Panc1 (cell line): ENCODE data around the gene TNP1. TPM values are rescaled to one million over a fixed set of nuclear protein-coding genes. Genes with fewer than 3 reads are reported as not detected.

Source experiments
- ATAC-seq: fragments of 200-7000 bp; cut with Tn5 transposase; 2 replicates; pipeline ENCODE4 v1.9.1; 2020; ENCODE audit warnings: mild to moderate bottlenecking, moderate library complexity
- BruUV-seq: library from RNA; stranded (reverse); fragments of 400-500 nt; replicated peaks from 2 replicates; lab custom pipeline; 2021; lab: Mats Ljungman, UMichigan
- CTCF ChIA-PET: fragments of 300-600 bp; sonication (Branson Sonifier 250); formaldehyde crosslinking; loops from one replicate; lab custom pipeline; 2022; ENCODE audit warnings: antibody characterized with exemption; lab: Charles Lee
- POLR2A ChIA-PET: fragments of 300-600 bp; sonication (Branson Sonifier 250); formaldehyde crosslinking; loops from one replicate; lab custom pipeline; 2022; ENCODE audit warnings: antibody characterized with exemption; lab: Charles Lee
- DNase-seq: peaks from one replicate; pipeline ENCODE4 v3.0.0-alpha.2; 2010; ENCODE audit warnings: low read depth, low spot score
- H3K27ac ChIP-seq: 2 replicates; pipeline ENCODE4 v1.5.1; 2011; ENCODE audit warnings: mild to moderate bottlenecking, low read length, inconsistent platforms
- H3K27me3 ChIP-seq: fragments of 200-500 bp; sonication (Bioruptor generic); 2 replicates; pipeline ENCODE4 v1.6.0; 2014; ENCODE audit warnings: low read length, inconsistent platforms; ENCODE audit not compliant: control insufficient read depth, insufficient read depth
- H3K36me3 ChIP-seq: fragments of 200-500 bp; sonication (Bioruptor generic); 2 replicates; pipeline ENCODE4 v1.5.1; 2014; ENCODE audit warnings: inconsistent platforms, mild to moderate bottlenecking, low read length, moderate library complexity; ENCODE audit not compliant: control insufficient read depth, insufficient read depth
- H3K4me1 ChIP-seq: 2 replicates; pipeline ENCODE4 v1.5.1; 2011; ENCODE audit warnings: inconsistent platforms, mild to moderate bottlenecking, low read length, moderate library complexity; ENCODE audit not compliant: control insufficient read depth, insufficient read depth
- H3K4me3 ChIP-seq, 2 experiments: 2 replicates each; pipeline ENCODE4 v1.5.1; 2011 to 2012; ENCODE audit warnings: low read depth in 2 of 2, low read length in 2 of 2, mild to moderate bottlenecking in 2 of 2, inconsistent platforms in 1 of 2, moderate library complexity in 1 of 2
- H3K9me3 ChIP-seq: fragments of 200-500 bp; sonication (Bioruptor generic); 2 replicates; pipeline ENCODE4 v1.5.1; 2014; ENCODE audit warnings: low read depth, mild to moderate bottlenecking, inconsistent platforms, low read length, moderate library complexity; ENCODE audit not compliant: control insufficient read depth, insufficient read depth
- POLR2AphosphoS5 ChIP-seq: IDR thresholded peaks from 2 replicates; pipeline ENCODE4 v1.6.1; 2012; ENCODE audit warnings: mild to moderate bottlenecking, low read depth, low read length, moderate library complexity
- SIN3A ChIP-seq: IDR thresholded peaks from 2 replicates; pipeline ENCODE4 v1.6.1; 2012; ENCODE audit warnings: low read depth, mild to moderate bottlenecking, low read length, moderate library complexity, borderline replicate concordance; ENCODE audit not compliant: insufficient read depth
- TCF7L2 ChIP-seq: IDR thresholded peaks from 2 replicates; pipeline ENCODE4 v1.6.1; 2011; ENCODE audit warnings: mild to moderate bottlenecking, low read depth, low read length, inconsistent platforms
- in situ Hi-C: cut with HindIII; loops from 2 replicates; pipeline ENCODE4 v1.10.0; 2016; ENCODE audit warnings: low sequenced_read_pairs, low pct_unique_long_range_greater_than_20kb
- intact Hi-C: fragments of 100-400 bp; cut with micrococcal nuclease; formaldehyde crosslinking; loops from one replicate; pipeline ENCODE4 v1.10.0; 2022; ENCODE audit not compliant: unreplicated experiment
- total RNA-seq: library from RNA; stranded (reverse); gene quantifications from one replicate; pipeline ENCODE4 v1.2.1, GENCODE V29; 2021; ENCODE audit not compliant: unreplicated experiment
- TF ChIP-seq, protein P1 (sequence below), 2 experiments: IDR thresholded peaks; 2 replicates each; pipeline ENCODE4 v1.6.1; 2011 to 2012; ENCODE audit warnings: low read depth in 2 of 2, control low read depth in 1 of 2, low read length in 1 of 2, mild to moderate bottlenecking in 1 of 2, moderate library complexity in 1 of 2; ENCODE audit not compliant: insufficient read depth in 1 of 2
- TF ChIP-seq, protein P2 (sequence below): fragments of 450-650 bp; IDR thresholded peaks from 2 replicates; pipeline ENCODE4 v1.5.1; 2017; ENCODE audit warnings: mild to moderate bottlenecking

The TNP1 gene
- total RNA-seq, 1 experiment from 2014 or later = not detected

- ATAC-seq = no peak
- Histone ChIP-seq H3K27ac (no peak overlapping the region), H3K4me3 (no peak overlapping the region), H3K9me3 (no peaks in the 10 kb centered on the region), H3K27me3 (no peaks in the 10 kb centered on the region), H3K4me1 (no peaks in the 10 kb centered on the region), H3K36me3 (no peaks in the 10 kb centered on the region)
- POLR2A ChIA-PET = no interaction called here
- BruUV-seq = no TSS peak
- CTCF ChIA-PET = no interaction called here
- no peak for DNase-seq
- intact Hi-C loops (no loop called here), in situ Hi-C loops (no loop called here)
- TF ChIP-seq, protein P1, sequence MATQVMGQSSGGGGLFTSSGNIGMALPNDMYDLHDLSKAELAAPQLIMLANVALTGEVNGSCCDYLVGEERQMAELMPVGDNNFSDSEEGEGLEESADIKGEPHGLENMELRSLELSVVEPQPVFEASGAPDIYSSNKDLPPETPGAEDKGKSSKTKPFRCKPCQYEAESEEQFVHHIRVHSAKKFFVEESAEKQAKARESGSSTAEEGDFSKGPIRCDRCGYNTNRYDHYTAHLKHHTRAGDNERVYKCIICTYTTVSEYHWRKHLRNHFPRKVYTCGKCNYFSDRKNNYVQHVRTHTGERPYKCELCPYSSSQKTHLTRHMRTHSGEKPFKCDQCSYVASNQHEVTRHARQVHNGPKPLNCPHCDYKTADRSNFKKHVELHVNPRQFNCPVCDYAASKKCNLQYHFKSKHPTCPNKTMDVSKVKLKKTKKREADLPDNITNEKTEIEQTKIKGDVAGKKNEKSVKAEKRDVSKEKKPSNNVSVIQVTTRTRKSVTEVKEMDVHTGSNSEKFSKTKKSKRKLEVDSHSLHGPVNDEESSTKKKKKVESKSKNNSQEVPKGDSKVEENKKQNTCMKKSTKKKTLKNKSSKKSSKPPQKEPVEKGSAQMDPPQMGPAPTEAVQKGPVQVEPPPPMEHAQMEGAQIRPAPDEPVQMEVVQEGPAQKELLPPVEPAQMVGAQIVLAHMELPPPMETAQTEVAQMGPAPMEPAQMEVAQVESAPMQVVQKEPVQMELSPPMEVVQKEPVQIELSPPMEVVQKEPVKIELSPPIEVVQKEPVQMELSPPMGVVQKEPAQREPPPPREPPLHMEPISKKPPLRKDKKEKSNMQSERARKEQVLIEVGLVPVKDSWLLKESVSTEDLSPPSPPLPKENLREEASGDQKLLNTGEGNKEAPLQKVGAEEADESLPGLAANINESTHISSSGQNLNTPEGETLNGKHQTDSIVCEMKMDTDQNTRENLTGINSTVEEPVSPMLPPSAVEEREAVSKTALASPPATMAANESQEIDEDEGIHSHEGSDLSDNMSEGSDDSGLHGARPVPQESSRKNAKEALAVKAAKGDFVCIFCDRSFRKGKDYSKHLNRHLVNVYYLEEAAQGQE (IDR thresholded peaks at IDR 0.05; ENCODE audit: insufficient read depth in 1 of 2, low read depth in 2 of 2, low read length in 1 of 2) = no peak
- TF ChIP-seq, protein P2, sequence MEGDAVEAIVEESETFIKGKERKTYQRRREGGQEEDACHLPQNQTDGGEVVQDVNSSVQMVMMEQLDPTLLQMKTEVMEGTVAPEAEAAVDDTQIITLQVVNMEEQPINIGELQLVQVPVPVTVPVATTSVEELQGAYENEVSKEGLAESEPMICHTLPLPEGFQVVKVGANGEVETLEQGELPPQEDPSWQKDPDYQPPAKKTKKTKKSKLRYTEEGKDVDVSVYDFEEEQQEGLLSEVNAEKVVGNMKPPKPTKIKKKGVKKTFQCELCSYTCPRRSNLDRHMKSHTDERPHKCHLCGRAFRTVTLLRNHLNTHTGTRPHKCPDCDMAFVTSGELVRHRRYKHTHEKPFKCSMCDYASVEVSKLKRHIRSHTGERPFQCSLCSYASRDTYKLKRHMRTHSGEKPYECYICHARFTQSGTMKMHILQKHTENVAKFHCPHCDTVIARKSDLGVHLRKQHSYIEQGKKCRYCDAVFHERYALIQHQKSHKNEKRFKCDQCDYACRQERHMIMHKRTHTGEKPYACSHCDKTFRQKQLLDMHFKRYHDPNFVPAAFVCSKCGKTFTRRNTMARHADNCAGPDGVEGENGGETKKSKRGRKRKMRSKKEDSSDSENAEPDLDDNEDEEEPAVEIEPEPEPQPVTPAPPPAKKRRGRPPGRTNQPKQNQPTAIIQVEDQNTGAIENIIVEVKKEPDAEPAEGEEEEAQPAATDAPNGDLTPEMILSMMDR = no peak
- TF ChIP-seq TCF7L2 (no peak), POLR2AphosphoS5 (no peak), SIN3A (no peak)
Measured at GRCh38 chr2:216865658-216866057, 5.8 kb upstream of the TNP1 start.

GRCh38 chr2:216863946-216864345 is 4.1 kb upstream of the TNP1 start:
- ChIA-PET POLR2A (no interaction called here), CTCF (no interaction called here)
- no TSS peak for BruUV-seq
- DNase-seq = no peak
- Histone ChIP-seq H3K9me3 (no peaks in the 10 kb centered on the region), H3K4me1 (no peaks in the 10 kb centered on the region), H3K27ac (no peak overlapping the region), H3K27me3 (no peaks in the 10 kb centered on the region), H3K4me3 (no peak overlapping the region), H3K36me3 (no peaks in the 10 kb centered on the region)
- intact Hi-C loops (no loop called here), in situ Hi-C loops (no loop called here)
- TF ChIP-seq, protein P1 (IDR thresholded peaks at IDR 0.05; ENCODE audit: insufficient read depth in 1 of 2, low read depth in 2 of 2, low read length in 1 of 2) = no peak
- no peak for TF ChIP-seq TCF7L2
- TF ChIP-seq, protein P2 = no peak
- no peak for TF ChIP-seq SIN3A
- TF ChIP-seq POLR2AphosphoS5 = no peak
- ATAC-seq = no peak
